GM12878 (cell line): Measurements from ENCODE around the gene FMNL2. TPM values are rescaled to one million over a fixed set of nuclear protein-coding genes. Genes with fewer than 3 reads are reported as not detected.

Experiments
- BCL3 ChIP-seq: IDR thresholded peaks from 2 replicates; pipeline ENCODE4 v1.6.1; 2011; ENCODE audit warnings: borderline replicate concordance, low read depth, mild to moderate bottlenecking, moderate library complexity, low read length; ENCODE audit not compliant: insufficient read depth, poor library complexity, severe bottlenecking
- E2F8 ChIP-seq: fragments of 450-650 bp; IDR thresholded peaks from 2 replicates; pipeline ENCODE4 v1.6.1; 2018; ENCODE audit warnings: mild to moderate bottlenecking, low read depth, moderate library complexity; ENCODE audit not compliant: partially characterized antibody
- EP300 ChIP-seq, 2 experiments: fragments of 150-350 bp in 1 of 2; IDR thresholded peaks; 2 replicates each; pipeline ENCODE4 v1.6.1; 2011 to 2012; ENCODE audit warnings: low read depth in 2 of 2, low read length in 2 of 2, borderline replicate concordance in 1 of 2, improper control_type of control experiment in 1 of 2, inconsistent platforms in 1 of 2; ENCODE audit not compliant: control insufficient read depth in 1 of 2
- ETV6 ChIP-seq, 2 experiments: fragments of 450-650 bp in 1 of 2; IDR thresholded peaks in 1 of 2; conservative IDR thresholded peaks in 1 of 2; 2 replicates each; pipeline ENCODE4 v1.6.1; 2014; ENCODE audit warnings: antibody characterized with exemption in 1 of 2, borderline replicate concordance in 1 of 2, low read depth in 1 of 2, mild to moderate bottlenecking in 1 of 2, moderate library complexity in 1 of 2
- FOXM1 ChIP-seq: IDR thresholded peaks from 2 replicates; pipeline ENCODE4 v1.6.1; 2012; ENCODE audit warnings: low read depth, mild to moderate bottlenecking, inconsistent platforms, low read length, moderate library complexity
- IKZF1 ChIP-seq: fragments of 450-650 bp; conservative IDR thresholded peaks from 2 replicates; pipeline ENCODE4 v1.6.1; 2017; ENCODE audit warnings: antibody characterized with exemption, mild to moderate bottlenecking
- IRF4 ChIP-seq: IDR thresholded peaks from 2 replicates; pipeline ENCODE4 v1.6.1; 2011; ENCODE audit warnings: low read depth, low read length
- IRF5 ChIP-seq: fragments of 450-650 bp; IDR thresholded peaks from 2 replicates; pipeline ENCODE4 v1.6.1; 2017; ENCODE audit warnings: borderline replicate concordance
- JUNB ChIP-seq: IDR thresholded peaks from 2 replicates; pipeline ENCODE4 v1.6.1; 2016; ENCODE audit warnings: antibody characterized with exemption, mild to moderate bottlenecking
- LARP7 ChIP-seq: fragments of 450-650 bp; IDR thresholded peaks from 2 replicates; pipeline ENCODE4 v1.6.1; 2017; ENCODE audit warnings: mild to moderate bottlenecking
- NBN ChIP-seq: fragments of 450-650 bp; IDR thresholded peaks from 2 replicates; pipeline ENCODE4 v1.6.1; 2016
- NRF1 ChIP-seq: conservative IDR thresholded peaks from 2 replicates; pipeline ENCODE4 v1.6.1; 2011; ENCODE audit warnings: mild to moderate bottlenecking, low read depth, low read length, improper control_type of control experiment
- REST ChIP-seq: IDR thresholded peaks from 2 replicates; pipeline ENCODE4 v1.6.1; 2012; ENCODE audit warnings: mild to moderate bottlenecking, low read depth, low read length
- SPI1 ChIP-seq: IDR thresholded peaks from 2 replicates; pipeline ENCODE4 v1.6.1; 2011; ENCODE audit warnings: low read depth, mild to moderate bottlenecking, low read length, moderate library complexity, borderline replicate concordance; ENCODE audit not compliant: insufficient read depth
- TBL1XR1 ChIP-seq: IDR thresholded peaks from 2 replicates; pipeline ENCODE4 v1.6.1; 2012; ENCODE audit warnings: low read depth, low read length, improper control_type of control experiment
- ZBTB11 ChIP-seq: fragments of 450-650 bp; formaldehyde crosslinking; IDR thresholded peaks from 2 replicates; pipeline ENCODE4 v1.5.0; 2022; ENCODE audit warnings: mild to moderate bottlenecking, missing genetic modification characterization
- polyA plus RNA-seq, 11 experiments: library from polyadenylated mRNA; depleted of rRNA in 4 of 11; unstranded in 6 of 11; stranded (reverse) in 5 of 11; fragments of >200 nt; fragmentation: Nextera tagmentation in 4 of 11; fragmentation: Illumina TruSeq in 1 of 11; extraction: Ambion mirVana in 4 of 11; extraction: Trizol in 1 of 11; gene quantifications; 1 replicate in 1 of 11; 2 replicates in 10 of 11; pipeline versions ENCODE4 v1.2.1 to v1.2.3, GENCODE V29; 2011 to 2016; ENCODE audit warnings: inconsistent platforms in 2 of 11, missing spikeins in 2 of 11, low read depth in 1 of 11
- total RNA-seq, 4 experiments: library from RNA; depleted of rRNA in 3 of 4; stranded (reverse); fragments of >200 nt in 3 of 4; fragmentation: Illumina TruSeq in 1 of 4; extraction: Trizol in 1 of 4; gene quantifications; 2 replicates each; pipeline versions ENCODE4 v1.2.1 to v1.2.3, GENCODE V29; 2013 to 2021

The FMNL2 gene
- total and polyA plus RNA-seq, 10 of the 15 experiments (the other 5 are each of a cell fraction or from before 2014, with no cell fraction given) = 0.13 to 9.9 (median 0.35) TPM

GRCh38 chr2:152573168-152573567, 238.2 kb downstream of the FMNL2 start (continued):
- no peak for TF ChIP-seq ZBTB11
- TF ChIP-seq NBN = peak; percentile 37; the same call in 1 of the 2 replicates
- no peak for TF ChIP-seq ETV6 (conservative IDR thresholded peaks at IDR 0.05 in 1 of 2, IDR thresholded peaks at IDR 0.05 in 1 of 2; ENCODE audit: borderline replicate concordance in 1 of 2, low read depth in 1 of 2)
- no peak for TF ChIP-seq E2F8
- TF ChIP-seq IRF4 = no peak
- TF ChIP-seq LARP7 = no peak
- peak; percentile 65 to 68; a peak in 3 of 4 replicates for TF ChIP-seq EP300 (IDR thresholded peaks at IDR 0.05; ENCODE audit: borderline replicate concordance in 1 of 2, control insufficient read depth in 1 of 2, low read depth in 2 of 2, low read length in 2 of 2)
- no peak for TF ChIP-seq IRF5
- TF ChIP-seq SPI1 = no peak
- no peak for TF ChIP-seq NRF1
- TF ChIP-seq REST = no peak
- no peak for TF ChIP-seq JUNB
- no peak for TF ChIP-seq FOXM1
- peak; percentile 73 for TF ChIP-seq IKZF1
- no peak for TF ChIP-seq TBL1XR1
- TF ChIP-seq BCL3 = peak; percentile 35
